DMS153 (cell line): ENCODE measurements around the gene TAF11L14.
"Not testable (repeated sequence)": the region's sequence is repeated elsewhere in the genome, so short reads cannot be mapped to it uniquely, and the experiment has no call there.

Experiments
- DNase-seq: peaks from one replicate; lab custom pipeline; 2025; lab: John Stamatoyannopoulos, UW

TAF11L14 gene

GRCh38 chr5:17634160-17634559 is at the start of gene TAF11L14:
TAF11L14 (plus strand) TSS chr5:17634460.
- DNase-seq: no peak

GRCh38 chr5:17585658-17586057 is 48.6 kb upstream of the TAF11L14 start, which contains the start of gene TAF11L7:
TAF11L7 (minus strand) TSS chr5:17585758.
- DNase-seq: not testable (repeated sequence)

GRCh38 chr5:17590860-17591259 is 43.4 kb upstream of the TAF11L14 start, which contains the start of gene TAF11L8:
TAF11L8 (minus strand) TSS chr5:17590960.
- not testable (repeated sequence) for DNase-seq

- not testable (repeated sequence) for DNase-seq
Measured at GRCh38 chr5:17594255-17594654, 40.0 kb upstream of the TAF11L14 start, which contains the start of gene TAF11L9. TAF11L9 (minus strand) TSS chr5:17594394.

DNA sequence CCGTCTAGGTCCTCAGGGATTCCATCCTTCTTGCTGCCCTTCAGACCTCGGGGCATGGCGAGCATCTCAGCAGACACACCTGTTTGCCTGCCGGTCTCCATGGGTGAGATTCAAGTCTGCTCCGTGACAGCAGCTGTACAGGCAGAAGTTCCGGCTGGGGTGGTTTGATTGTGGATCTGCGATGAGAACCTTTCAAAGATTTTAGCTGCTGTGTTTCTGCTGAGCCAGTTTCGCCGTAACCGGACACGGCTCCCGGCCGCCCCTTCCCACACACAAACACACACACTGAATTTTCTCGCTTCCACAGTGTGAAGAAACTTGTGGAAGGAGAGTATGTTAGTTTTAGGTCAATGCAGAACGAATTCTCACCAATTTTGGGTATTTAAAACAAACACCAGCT is 36.5 kb upstream of the TAF11L14 start, which contains the start of gene TAF11L10:
Gene TAF11L10, minus strand, starts transcription at position 101 of the 400 bp plus-strand sequence.
- DNase-seq: not testable (repeated sequence)

DNA sequence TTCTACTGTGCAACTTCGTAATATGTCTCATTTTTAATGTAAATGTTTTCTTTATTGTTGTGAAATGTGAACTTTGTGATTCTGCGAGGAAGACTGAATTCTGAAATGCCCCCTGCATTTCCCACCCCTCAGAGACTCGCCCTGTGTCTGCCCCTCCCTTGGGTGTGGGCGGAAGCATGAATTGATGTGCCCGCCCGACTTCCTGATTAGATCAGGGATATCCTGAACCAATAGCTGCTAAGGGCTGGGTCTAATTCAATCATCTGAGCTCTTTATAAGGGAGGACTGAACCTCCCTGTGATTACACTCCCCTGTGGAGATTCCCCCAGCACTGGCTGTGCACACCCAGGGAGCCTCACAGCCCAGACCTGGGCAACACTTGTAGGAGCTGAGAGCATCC is 30.4 kb upstream of the TAF11L14 start, which contains the start of gene TAF11L11:
Gene TAF11L11, plus strand, starts transcription at position 304 of the 400 bp plus-strand sequence.
- DNase-seq: not testable (repeated sequence)

- no peak for DNase-seq
Measured at GRCh38 chr5:17604951-17605350, 29.3 kb upstream of the TAF11L14 start.

GRCh38 chr5:17607461-17607860 is 26.8 kb upstream of the TAF11L14 start:
- DNase-seq: not testable (repeated sequence)

DNA sequence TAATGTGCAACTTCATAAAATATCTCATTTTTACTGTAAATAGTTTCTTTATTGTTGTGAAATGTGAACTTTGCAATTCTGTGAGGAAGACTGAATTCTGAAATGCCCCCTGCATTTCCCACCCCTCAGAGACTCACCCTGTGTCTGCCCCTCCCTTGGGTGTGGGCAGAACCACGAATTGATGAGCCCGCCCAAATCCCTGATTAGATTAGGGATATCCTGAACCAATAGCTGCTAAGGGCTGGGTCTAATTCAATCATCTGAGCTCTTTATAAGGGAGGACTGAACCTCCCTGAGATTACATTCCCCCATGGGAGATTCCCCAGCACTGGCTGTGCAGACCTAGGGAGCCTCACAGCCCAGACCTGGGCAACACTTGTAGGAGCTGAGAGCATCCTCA is 24.2 kb upstream of the TAF11L14 start, which contains the start of gene TAF11L12:
Gene TAF11L12, plus strand, starts transcription at position 301 of the 400 bp plus-strand sequence.
- not testable (repeated sequence) for DNase-seq

GRCh38 chr5:17614872-17615605 is 19.2 kb upstream of the TAF11L14 start:
- no peak for DNase-seq

GRCh38 chr5:17619354-17619753 is 14.9 kb upstream of the TAF11L14 start:
- no peak for DNase-seq

- no peak for DNase-seq
Measured at GRCh38 chr5:17620627-17621026, 13.6 kb upstream of the TAF11L14 start.

- DNase-seq: no peak
Measured at GRCh38 chr5:17625686-17626085, 8.6 kb upstream of the TAF11L14 start.

DNA sequence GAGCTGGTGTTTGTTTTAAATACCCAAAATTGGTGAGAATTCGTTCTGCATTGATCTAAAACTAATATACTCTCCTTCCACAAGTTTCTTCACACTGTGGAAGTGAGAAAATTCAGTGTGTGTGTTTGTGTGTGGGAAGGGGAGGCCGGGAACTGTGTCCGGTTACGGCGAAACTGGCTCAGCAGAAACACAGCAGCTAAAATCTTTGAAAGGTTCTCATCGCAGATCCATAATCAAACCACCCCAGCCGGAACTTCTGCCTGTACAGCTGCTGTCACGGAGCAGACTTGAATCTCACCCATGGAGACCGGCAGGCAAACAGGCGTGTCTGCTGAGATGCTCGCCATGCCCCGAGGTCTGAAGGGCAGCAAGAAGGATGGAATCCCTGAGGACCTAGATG is 2.5 kb upstream of the TAF11L14 start, which contains the start of gene TAF11L13:
Gene TAF11L13, plus strand, starts transcription at position 301 of the 400 bp plus-strand sequence.
- DNase-seq: not testable (repeated sequence)

DNA sequence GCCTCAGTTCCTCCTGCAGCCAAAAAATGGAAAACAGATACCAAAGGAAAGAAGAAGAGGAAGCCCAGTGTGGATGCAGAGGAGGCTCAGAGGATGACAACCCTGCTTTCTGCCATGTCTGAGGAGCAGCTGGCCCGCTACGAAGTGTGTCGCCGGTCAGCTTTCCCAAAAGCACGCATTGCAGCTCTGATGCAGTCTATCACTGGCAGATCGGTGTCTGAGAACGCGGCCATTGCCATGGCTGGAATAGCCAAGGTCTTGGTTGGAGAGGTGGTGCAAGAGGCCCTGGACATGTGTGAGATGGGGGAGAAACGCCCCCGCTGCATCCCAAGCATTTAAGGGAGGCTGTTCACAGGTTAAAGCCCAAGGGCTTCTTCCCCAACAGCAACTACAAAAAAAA is 15.0 kb downstream of the TAF11L14 start:
- not testable (repeated sequence) for DNase-seq

GRCh38 chr5:17655201-17655759 is 21.0 kb downstream of the TAF11L14 start:
- DNase-seq: not testable (repeated sequence)

GRCh38 chr5:17655921-17656320 is 21.7 kb downstream of the TAF11L14 start:
- DNase-seq: no peak

GRCh38 chr5:17663182-17663581 is 28.9 kb downstream of the TAF11L14 start:
- DNase-seq: no peak

DNA sequence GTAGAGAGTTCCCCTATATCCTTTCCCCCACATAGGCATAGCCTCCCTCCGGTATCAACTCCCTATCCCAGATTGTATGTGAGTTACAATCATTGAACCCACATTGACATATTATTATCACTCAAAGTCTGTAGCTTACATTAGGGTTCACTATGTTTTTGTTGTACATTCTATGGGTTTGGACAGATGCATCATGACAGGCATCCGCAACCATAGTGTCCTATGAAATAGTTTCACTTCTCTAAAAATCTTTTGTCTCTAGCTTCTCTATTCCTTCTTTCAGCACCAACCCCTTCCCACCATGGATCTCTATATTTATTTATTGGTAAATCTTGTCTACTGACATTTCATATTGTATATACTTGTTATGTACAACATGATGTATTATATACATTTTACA is 31.6 kb downstream of the TAF11L14 start:
- no peak for DNase-seq

DNA sequence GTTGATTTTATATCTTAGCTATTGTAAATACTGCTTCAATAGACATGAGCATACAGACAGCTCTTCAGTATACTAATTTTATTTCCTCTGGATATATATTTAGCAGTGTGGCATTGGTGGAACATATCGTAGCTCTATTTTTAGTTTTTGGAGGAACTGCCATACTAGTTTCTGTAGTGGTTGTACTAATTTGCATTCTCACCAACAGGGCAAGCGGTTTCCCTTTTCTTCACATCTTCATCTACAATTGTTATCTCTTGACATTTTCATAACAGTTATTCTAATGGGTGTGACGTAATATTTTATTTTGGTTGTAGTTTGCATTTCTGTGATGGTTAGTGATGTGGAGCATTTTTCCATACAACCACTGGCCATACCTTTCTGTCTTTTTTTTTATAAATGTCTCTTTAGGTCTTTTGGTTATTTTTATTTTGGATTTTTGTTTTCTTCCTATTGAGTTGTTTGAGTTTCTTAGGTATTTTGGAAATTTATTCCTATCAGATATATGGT is 32.5 kb downstream of the TAF11L14 start:
- DNase-seq: no peak

- DNase-seq: no peak
Measured at GRCh38 chr5:17670353-17670752, 36.1 kb downstream of the TAF11L14 start.

- DNase-seq: no peak
Measured at GRCh38 chr5:17678751-17679324, 44.6 kb downstream of the TAF11L14 start.
